ENCODE results near the gene MSL3B.

Gene MSL3B

DNA sequence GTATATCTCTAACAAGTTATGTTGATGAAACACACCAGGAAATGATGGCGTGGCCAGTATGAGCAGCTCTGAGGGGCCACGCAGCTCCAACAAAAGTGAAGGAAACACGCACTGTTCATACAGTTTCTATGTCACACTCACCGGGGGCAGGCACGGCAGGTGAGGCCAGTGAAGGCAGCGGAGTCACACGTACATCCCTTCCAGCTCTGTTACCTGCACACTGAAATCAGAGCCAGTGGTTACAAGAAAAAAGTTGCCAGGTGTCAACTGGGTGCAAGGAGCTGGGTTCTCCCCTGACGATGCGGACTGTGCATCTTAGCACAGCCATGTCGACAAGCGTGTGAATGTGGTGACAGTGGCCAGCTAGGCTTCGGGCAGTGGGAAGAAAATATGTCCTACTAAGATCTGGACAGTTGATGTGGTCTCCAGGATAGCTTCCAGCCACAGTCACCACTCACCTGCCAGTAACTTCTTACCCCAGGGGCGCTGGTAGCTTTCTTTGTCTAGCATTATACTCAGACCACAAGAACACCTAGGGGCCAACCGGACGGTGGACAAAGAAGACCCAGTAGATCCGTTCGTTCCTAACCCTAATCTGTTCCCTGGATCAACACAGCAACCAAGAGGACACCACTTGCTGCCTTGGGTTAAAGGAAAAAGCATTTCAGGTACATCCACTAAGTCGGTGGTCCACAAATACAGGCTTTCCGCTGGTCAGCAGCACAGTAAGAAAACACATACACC is 23.9 kb downstream of the MSL3B start:
- DNase-seq: no peak
- Histone ChIP-seq H3K4me2 (ENCODE audit: low read depth, low read length) (no peak overlapping the region), H3K9me3 (replicated peaks; ENCODE audit: insufficient read depth, low read length) (no peaks in the 10 kb centered on the region), H3K79me2 (ENCODE audit: low read length) (peaks cover 91% of the 10 kb centered on the region), H3K4me3 (ENCODE audit: low read length) (no peak overlapping the region), H3K9ac (ENCODE audit: low read length) (no peak overlapping the region), H4K20me1 (ENCODE audit: insufficient read depth, low read length) (peaks cover 2% of the 10 kb centered on the region; the same call in 1 of the 2 replicates), H3K36me3 (replicated peaks; ENCODE audit: insufficient read depth, low read length) (peaks cover 36% of the 10 kb centered on the region; the same call in 1 of the 2 replicates), H3K9me2 (replicated peaks; ENCODE audit: insufficient read depth, low read length) (no peaks in the 10 kb centered on the region), H2AFZ (ENCODE audit: low read length) (no peak overlapping the region), H3K27me3 (replicated peaks; ENCODE audit: insufficient read depth, low read length) (no peaks in the 10 kb centered on the region), H3K4me1 (ENCODE audit: low read length) (no peaks in the 10 kb centered on the region), H3K27ac (ENCODE audit: low read length) (no peak overlapping the region), H3F3A (ENCODE audit: insufficient read depth, low read length) (0 out of 2 replicates have a peak, but pooled peaks cover 4% of the 10 kb centered on the region)
- TF ChIP-seq EZH2phosphoT487 (IDR thresholded peaks at IDR 0.05; ENCODE audit: low read length): no peak
- TF ChIP-seq EZH2 (optimal IDR thresholded peaks at IDR 0.05; ENCODE audit: low read depth, low read length): no peak
- TF ChIP-seq, protein P1, sequence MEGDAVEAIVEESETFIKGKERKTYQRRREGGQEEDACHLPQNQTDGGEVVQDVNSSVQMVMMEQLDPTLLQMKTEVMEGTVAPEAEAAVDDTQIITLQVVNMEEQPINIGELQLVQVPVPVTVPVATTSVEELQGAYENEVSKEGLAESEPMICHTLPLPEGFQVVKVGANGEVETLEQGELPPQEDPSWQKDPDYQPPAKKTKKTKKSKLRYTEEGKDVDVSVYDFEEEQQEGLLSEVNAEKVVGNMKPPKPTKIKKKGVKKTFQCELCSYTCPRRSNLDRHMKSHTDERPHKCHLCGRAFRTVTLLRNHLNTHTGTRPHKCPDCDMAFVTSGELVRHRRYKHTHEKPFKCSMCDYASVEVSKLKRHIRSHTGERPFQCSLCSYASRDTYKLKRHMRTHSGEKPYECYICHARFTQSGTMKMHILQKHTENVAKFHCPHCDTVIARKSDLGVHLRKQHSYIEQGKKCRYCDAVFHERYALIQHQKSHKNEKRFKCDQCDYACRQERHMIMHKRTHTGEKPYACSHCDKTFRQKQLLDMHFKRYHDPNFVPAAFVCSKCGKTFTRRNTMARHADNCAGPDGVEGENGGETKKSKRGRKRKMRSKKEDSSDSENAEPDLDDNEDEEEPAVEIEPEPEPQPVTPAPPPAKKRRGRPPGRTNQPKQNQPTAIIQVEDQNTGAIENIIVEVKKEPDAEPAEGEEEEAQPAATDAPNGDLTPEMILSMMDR (IDR thresholded peaks at IDR 0.05; ENCODE audit: low read length): no peak

DNA sequence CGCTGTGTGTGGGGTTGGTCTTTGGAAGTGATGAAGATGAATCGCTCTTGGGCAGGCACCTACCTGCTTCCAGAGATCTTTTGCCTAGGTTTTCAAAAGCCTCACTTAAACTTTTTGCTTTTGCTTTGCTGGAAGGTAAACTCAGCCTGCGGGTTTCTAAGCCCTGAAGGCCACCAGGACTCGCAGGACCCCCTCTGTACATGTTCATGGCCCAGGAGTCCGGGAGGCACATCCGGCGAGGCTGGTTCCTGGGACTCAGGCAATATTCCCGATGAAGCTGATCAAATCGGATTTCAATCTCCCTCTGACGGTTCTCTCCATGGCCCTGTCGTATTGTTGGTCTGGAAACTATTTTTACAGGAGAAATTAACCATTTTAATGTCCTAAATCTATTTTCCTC is 27.0 kb downstream of the MSL3B start:
- H3F3A ChIP-seq (ENCODE audit: insufficient read depth, low read length): 0 out of 2 replicates have a peak, but pooled peaks cover 3% of the 10 kb centered on the region
- H4K20me1 ChIP-seq (ENCODE audit: insufficient read depth, low read length): peaks cover 5% of the 10 kb centered on the region; the same call in 1 of the 2 replicates
- no peaks in the 10 kb centered on the region for H3K4me1 ChIP-seq (ENCODE audit: low read length)
- DNase-seq: no peak
- no peak overlapping the region for H3K9ac ChIP-seq (ENCODE audit: low read length)
- H3K4me2 ChIP-seq (ENCODE audit: low read depth, low read length): no peak overlapping the region
- no peaks in the 10 kb centered on the region for H3K27me3 ChIP-seq (replicated peaks; ENCODE audit: insufficient read depth, low read length)
- H3K9me2 ChIP-seq (replicated peaks; ENCODE audit: insufficient read depth, low read length): no peaks in the 10 kb centered on the region
- H2AFZ ChIP-seq (ENCODE audit: low read length): no peak overlapping the region
- no peaks in the 10 kb centered on the region for H3K9me3 ChIP-seq (replicated peaks; ENCODE audit: insufficient read depth, low read length)
- no peak overlapping the region for H3K27ac ChIP-seq (ENCODE audit: low read length)
- peaks cover 84% of the 10 kb centered on the region for H3K79me2 ChIP-seq (ENCODE audit: low read length)
- no peak overlapping the region for H3K4me3 ChIP-seq (ENCODE audit: low read length)
- TF ChIP-seq EZH2 (optimal IDR thresholded peaks at IDR 0.05; ENCODE audit: low read depth, low read length) (no peak), EZH2phosphoT487 (IDR thresholded peaks at IDR 0.05; ENCODE audit: low read length) (no peak)
- TF ChIP-seq, protein P1 (IDR thresholded peaks at IDR 0.05; ENCODE audit: low read length): no peak
- peaks cover 33% of the 10 kb centered on the region; the same call in 1 of the 2 replicates for H3K36me3 ChIP-seq (replicated peaks; ENCODE audit: insufficient read depth, low read length)

DNA sequence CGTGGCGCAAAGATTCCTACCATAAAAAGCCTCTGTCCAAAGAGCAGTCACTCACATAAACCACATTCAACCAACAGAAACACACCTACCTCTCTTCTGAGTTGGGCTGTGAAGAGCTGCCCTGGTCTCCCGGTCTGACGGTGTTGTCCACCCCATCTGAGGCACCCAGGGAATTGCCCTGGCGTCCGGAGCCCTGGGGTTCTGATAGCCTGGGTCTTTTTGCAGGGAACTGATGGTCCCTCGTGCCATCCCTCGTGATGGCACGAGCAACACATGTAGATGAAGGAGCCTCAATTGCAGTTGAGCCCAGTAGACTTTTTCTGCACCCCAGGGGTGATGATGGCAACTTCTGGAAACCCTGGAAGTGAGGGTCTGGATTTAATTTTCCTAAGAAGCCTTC is 27.7 kb downstream of the MSL3B start:
- no peaks in the 10 kb centered on the region for H3K4me1 ChIP-seq (ENCODE audit: low read length)
- H3K27ac ChIP-seq (ENCODE audit: low read length): no peak overlapping the region
- H3K4me3 ChIP-seq (ENCODE audit: low read length): no peak overlapping the region
- H3K4me2 ChIP-seq (ENCODE audit: low read depth, low read length): no peak overlapping the region
- H3F3A ChIP-seq (ENCODE audit: insufficient read depth, low read length): 0 out of 2 replicates have a peak, but pooled peaks cover 3% of the 10 kb centered on the region
- H3K36me3 ChIP-seq (replicated peaks; ENCODE audit: insufficient read depth, low read length): peaks cover 34% of the 10 kb centered on the region; the same call in 1 of the 2 replicates
- H3K27me3 ChIP-seq (replicated peaks; ENCODE audit: insufficient read depth, low read length): no peaks in the 10 kb centered on the region
- DNase-seq: no peak
- no peak for TF ChIP-seq EZH2 (optimal IDR thresholded peaks at IDR 0.05; ENCODE audit: low read depth, low read length)
- no peak for TF ChIP-seq EZH2phosphoT487 (IDR thresholded peaks at IDR 0.05; ENCODE audit: low read length)
- TF ChIP-seq, protein P1 (IDR thresholded peaks at IDR 0.05; ENCODE audit: low read length): no peak
- H4K20me1 ChIP-seq (ENCODE audit: insufficient read depth, low read length): peaks cover 5% of the 10 kb centered on the region; the same call in 1 of the 2 replicates
- no peak overlapping the region for H2AFZ ChIP-seq (ENCODE audit: low read length)
- no peaks in the 10 kb centered on the region for H3K9me2 ChIP-seq (replicated peaks; ENCODE audit: insufficient read depth, low read length)
- no peak overlapping the region for H3K9ac ChIP-seq (ENCODE audit: low read length)
- peaks cover 80% of the 10 kb centered on the region for H3K79me2 ChIP-seq (ENCODE audit: low read length)
- no peaks in the 10 kb centered on the region for H3K9me3 ChIP-seq (replicated peaks; ENCODE audit: insufficient read depth, low read length)
